HepG2 (cell line): Measurements from ENCODE around the gene ZNF514. TPM values are rescaled to one million over a fixed set of nuclear protein-coding genes. Genes with fewer than 3 reads are reported as not detected.
"Not testable (repeated sequence)": the region's sequence is repeated elsewhere in the genome, so short reads cannot be mapped to it uniquely, and the experiment has no call there.

Source experiments
- ATAC-seq: fragments of 200-7000 bp; cut with Tn5 transposase; 3 replicates; pipeline ENCODE4 v1.9.1; 2020; ENCODE audit warnings: mild to moderate bottlenecking, moderate library complexity
- BruUV-seq: library from RNA; stranded (reverse); fragments of 400-500 nt; replicated peaks from 2 replicates; lab custom pipeline; 2021; lab: Mats Ljungman, UMichigan
- CTCF ChIA-PET: fragments of 300-600 bp; formaldehyde crosslinking; extraction: SDS; loops from one replicate; lab custom pipeline; 2021; ENCODE audit warnings: low total read pairs, inconsistent platforms, low intra/inter-chr PET ratio; lab: Yijun Ruan, JAX
- POLR2A ChIA-PET: fragments of 350-600 bp; sonication (Branson Sonifier 250); formaldehyde crosslinking; loops from one replicate; lab custom pipeline; 2020; ENCODE audit warnings: antibody characterized with exemption, inconsistent platforms; lab: Yijun Ruan, JAX
- DNase-seq: peaks from one replicate; pipeline ENCODE4 v3.0.0-alpha.2; 2015; ENCODE audit warnings: low spot score
- FAIRE-seq: peaks from 3 replicates; lab custom pipeline; 2011; peaks lifted over from hg19 to GRCh38; lab: Jason Lieb, UNC
- H2AFZ ChIP-seq: one replicate; pipeline ENCODE4 v1.6.1; 2011; ENCODE audit warnings: low read length, inconsistent platforms
- H3K27ac ChIP-seq: fragments of 300-600 bp; 3 replicates; pipeline ENCODE4 v1.8.0; 2011; ENCODE audit warnings: mixed run types, mild to moderate bottlenecking, mixed read lengths, low read length, inconsistent platforms; ENCODE audit not compliant: insufficient read depth; ENCODE audit errors: extremely low read length
- H3K27me3 ChIP-seq, 2 experiments: fragments of 200-600 bp in 1 of 2; 2 replicates in 1 of 2; 3 replicates in 1 of 2; pipeline versions ENCODE4 v1.6.0 to v1.8.0; 2011; ENCODE audit warnings: low read length in 2 of 2, mild to moderate bottlenecking in 2 of 2, moderate library complexity in 2 of 2, inconsistent platforms in 1 of 2; ENCODE audit not compliant: insufficient read depth in 2 of 2, control insufficient read depth in 1 of 2
- H3K36me3 ChIP-seq, 2 experiments: fragments of 200-600 bp in 1 of 2; replicated peaks in 1 of 2; 2 replicates in 1 of 2; 3 replicates in 1 of 2; pipeline versions ENCODE4 v1.5.1 to v1.8.0; 2011; ENCODE audit warnings: low read length in 2 of 2, inconsistent platforms in 1 of 2; ENCODE audit not compliant: insufficient read depth in 2 of 2, control insufficient read depth in 1 of 2
- H3K4me1 ChIP-seq: 2 replicates; pipeline ENCODE4 v1.5.1; 2012; ENCODE audit warnings: low read length, inconsistent platforms; ENCODE audit not compliant: insufficient read depth
- H3K4me2 ChIP-seq: 2 replicates; pipeline ENCODE4 v1.6.0; 2011; ENCODE audit warnings: low read depth, low read length, inconsistent platforms
- H3K4me3 ChIP-seq, 3 experiments: fragments of 200-600 bp in 1 of 3; sonication (generic), shearing (Covaris generic) in 1 of 3; replicated peaks in 1 of 3; 2 replicates each; pipeline ENCODE4 v1.5.1; 2011 to 2016; ENCODE audit warnings: low read length in 3 of 3, inconsistent platforms in 2 of 3, low read depth in 2 of 3, mild to moderate bottlenecking in 2 of 3, control low read depth in 1 of 3, mixed read lengths in 1 of 3; ENCODE audit not compliant: insufficient read depth in 1 of 3
- H3K79me2 ChIP-seq: one replicate; pipeline ENCODE4 v1.6.1; 2011; ENCODE audit warnings: low read length, inconsistent platforms; ENCODE audit not compliant: insufficient read depth
- H3K9ac ChIP-seq: 2 replicates; pipeline ENCODE4 v1.6.0; 2011; ENCODE audit warnings: mild to moderate bottlenecking, low read depth, low read length, inconsistent platforms; ENCODE audit not compliant: insufficient read depth
- H3K9me3 ChIP-seq: 2 replicates; pipeline ENCODE4 v1.5.1; 2012; ENCODE audit warnings: mild to moderate bottlenecking, low read length
- H4K20me1 ChIP-seq: 2 replicates; pipeline ENCODE4 v1.6.0; 2011; ENCODE audit warnings: inconsistent platforms, mild to moderate bottlenecking, low read length, moderate library complexity; ENCODE audit not compliant: insufficient read depth
- CREB1 ChIP-seq, 2 experiments: fragments of 450-650 bp in 1 of 2; IDR thresholded peaks; 2 replicates each; pipeline ENCODE4 v1.6.1; 2016 to 2017; ENCODE audit warnings: control low read depth in 1 of 2, mild to moderate bottlenecking in 1 of 2, missing compliant biosample characterization in 1 of 2, missing genetic modification characterization in 1 of 2
- CREM ChIP-seq, 2 experiments: sonication (generic) in 1 of 2; formaldehyde crosslinking in 1 of 2; IDR thresholded peaks; 2 replicates each; pipeline versions ENCODE4 v1.4.0 to v1.6.1; 2016 to 2020; ENCODE audit warnings: antibody characterized with exemption in 1 of 2, mild to moderate bottlenecking in 1 of 2, missing genetic modification reagents in 1 of 2
- CTCF ChIP-seq: sonication (generic); formaldehyde crosslinking; IDR thresholded peaks from 2 replicates; pipeline ENCODE4 v1.5.0; 2020; ENCODE audit warnings: mild to moderate bottlenecking, missing genetic modification reagents, moderate library complexity
- KDM2A ChIP-seq: sonication (generic); formaldehyde crosslinking; IDR thresholded peaks from 2 replicates; pipeline ENCODE4 v1.4.0; 2020; ENCODE audit warnings: low read depth, missing genetic modification reagents, borderline replicate concordance
- PHF21A ChIP-seq: sonication (generic); formaldehyde crosslinking; IDR thresholded peaks from 2 replicates; pipeline ENCODE4 v1.5.0; 2020; ENCODE audit warnings: mild to moderate bottlenecking, missing genetic modification reagents
- SMC3 ChIP-seq: IDR thresholded peaks from 2 replicates; pipeline ENCODE4 v1.6.1; 2011; ENCODE audit warnings: low read length, improper control_type of control experiment
- STAG1 ChIP-seq: sonication (generic); formaldehyde crosslinking; IDR thresholded peaks from 2 replicates; pipeline ENCODE4 v1.4.0; 2020; ENCODE audit warnings: missing genetic modification reagents
- ZBTB43 ChIP-seq: sonication (generic); formaldehyde crosslinking; conservative IDR thresholded peaks from 2 replicates; pipeline ENCODE4 v1.4.0; 2020; ENCODE audit warnings: missing genetic modification reagents
- ZSCAN31 ChIP-seq: sonication (generic); formaldehyde crosslinking; IDR thresholded peaks from 2 replicates; pipeline ENCODE4 v1.5.0; 2020; ENCODE audit warnings: low read depth, mild to moderate bottlenecking, missing genetic modification reagents
- WGBS: methylation state at CpG from one replicate; pipeline ENCODE4 v1.1.6; 2017; ENCODE audit warnings: low lambda C conversion rate; 5-methylcytosine and 5-hydroxymethylcytosine counted together
- in situ Hi-C: cut with HindIII; loops from 2 replicates; pipeline ENCODE4 v1.10.0; 2017; ENCODE audit warnings: low pct_unique_long_range_greater_than_20kb; ENCODE audit not compliant: extremely low pct_ligation_motif_present
- intact Hi-C: fragments of 100-400 bp; cut with micrococcal nuclease; formaldehyde crosslinking; loops from one replicate; pipeline ENCODE4 v1.10.0; 2022; ENCODE audit not compliant: unreplicated experiment
- polyA plus RNA-seq, 8 experiments: library from polyadenylated mRNA; depleted of rRNA in 3 of 8; stranded (reverse) in 7 of 8; unstranded in 1 of 8; fragments of >200 nt; fragmentation: Illumina TruSeq in 4 of 8; extraction: Trizol in 4 of 8; gene quantifications; 2 replicates each; pipeline versions ENCODE4 v1.2.1 to v1.2.3, GENCODE V29; 2011 to 2016; ENCODE audit warnings: low read depth in 4 of 8, missing spikeins in 1 of 8, mixed read lengths in 1 of 8; ENCODE audit not compliant: insufficient read depth in 1 of 8
- total RNA-seq, 5 experiments: library from RNA; depleted of rRNA; stranded (reverse); fragments of >200 nt; fragmentation: Illumina TruSeq; extraction: Trizol; gene quantifications; 2 replicates each; pipeline ENCODE4 v1.2.3, GENCODE V29; 2016; ENCODE audit warnings: low read depth in 1 of 5

ZNF514 gene
- total and polyA plus RNA-seq, 2 of the 13 experiments (the other 11 are each of a cell fraction or from before 2014, with no cell fraction given): 15.2 to 18.7 TPM

GRCh38 chr2:95203911-95204310 lies 44.3 kb upstream of the ZNF514 start (continued):
- no peak for TF ChIP-seq ZBTB43 (CRISPR knock-in tag)
- TF ChIP-seq ZSCAN31 (CRISPR knock-in tag): no peak
- no peak for TF ChIP-seq PHF21A (CRISPR knock-in tag)

- CTCF ChIA-PET; TF ChIP-seq CREM (CRISPR knock-in tag; IDR thresholded peaks at IDR 0.05): not testable (repeated sequence)
- peak; percentile 50 for TF ChIP-seq STAG1 (CRISPR knock-in tag)
- TF ChIP-seq CREB1 (IDR thresholded peaks at IDR 0.05): peak; percentile 48; the same call in 1 of the 2 replicates
- peak; percentile 35; the same call in 1 of the 2 replicates for TF ChIP-seq CREB1 (CRISPR knock-in tag; IDR thresholded peaks at IDR 0.05)
- peak; percentile 76 for TF ChIP-seq CTCF (CRISPR knock-in tag)
- peak; percentile 11; the same call in 1 of the 2 replicates for TF ChIP-seq SMC3
- peak; percentile 72; the same call in 1 of the 2 replicates for TF ChIP-seq KDM2A (CRISPR knock-in tag)
- TF ChIP-seq CREM (IDR thresholded peaks at IDR 0.05): peak; percentile 43; the same call in 1 of the 2 replicates
Observed at GRCh38 chr2:95192956-95193355, 33.3 kb upstream of the ZNF514 start.

More at GRCh38 chr2:95192956-95193355, 33.3 kb upstream of the ZNF514 start:
- H4K20me1 ChIP-seq, DNase-seq, H3K4me2 ChIP-seq, H3K9me3 ChIP-seq, intact Hi-C loops, H3K27me3 ChIP-seq, FAIRE-seq, H3K9ac ChIP-seq, H2AFZ ChIP-seq, POLR2A ChIA-PET, H3K27ac ChIP-seq, H3K4me1 ChIP-seq, H3K4me3 ChIP-seq, H3K79me2 ChIP-seq, BruUV-seq, ATAC-seq, in situ Hi-C loops, H3K36me3 ChIP-seq: not testable (repeated sequence)
- 24% methylated on average over 14 of the region's 15 CpGs for WGBS
